HG03175 (cell line): ENCODE results near the gene BSG.
"Not testable (repeated sequence)": the region's sequence is repeated elsewhere in the genome, so short reads cannot be mapped to it uniquely, and the experiment has no call there.

ENCODE experiments used
- ATAC-seq: cut with Tn5 transposase; IDR thresholded peaks from one replicate; pipeline ENCODE4 v1.9.1; 2021; ENCODE audit warnings: mild to moderate bottlenecking, moderate library complexity; ENCODE audit not compliant: unreplicated experiment

Gene BSG

DNA sequence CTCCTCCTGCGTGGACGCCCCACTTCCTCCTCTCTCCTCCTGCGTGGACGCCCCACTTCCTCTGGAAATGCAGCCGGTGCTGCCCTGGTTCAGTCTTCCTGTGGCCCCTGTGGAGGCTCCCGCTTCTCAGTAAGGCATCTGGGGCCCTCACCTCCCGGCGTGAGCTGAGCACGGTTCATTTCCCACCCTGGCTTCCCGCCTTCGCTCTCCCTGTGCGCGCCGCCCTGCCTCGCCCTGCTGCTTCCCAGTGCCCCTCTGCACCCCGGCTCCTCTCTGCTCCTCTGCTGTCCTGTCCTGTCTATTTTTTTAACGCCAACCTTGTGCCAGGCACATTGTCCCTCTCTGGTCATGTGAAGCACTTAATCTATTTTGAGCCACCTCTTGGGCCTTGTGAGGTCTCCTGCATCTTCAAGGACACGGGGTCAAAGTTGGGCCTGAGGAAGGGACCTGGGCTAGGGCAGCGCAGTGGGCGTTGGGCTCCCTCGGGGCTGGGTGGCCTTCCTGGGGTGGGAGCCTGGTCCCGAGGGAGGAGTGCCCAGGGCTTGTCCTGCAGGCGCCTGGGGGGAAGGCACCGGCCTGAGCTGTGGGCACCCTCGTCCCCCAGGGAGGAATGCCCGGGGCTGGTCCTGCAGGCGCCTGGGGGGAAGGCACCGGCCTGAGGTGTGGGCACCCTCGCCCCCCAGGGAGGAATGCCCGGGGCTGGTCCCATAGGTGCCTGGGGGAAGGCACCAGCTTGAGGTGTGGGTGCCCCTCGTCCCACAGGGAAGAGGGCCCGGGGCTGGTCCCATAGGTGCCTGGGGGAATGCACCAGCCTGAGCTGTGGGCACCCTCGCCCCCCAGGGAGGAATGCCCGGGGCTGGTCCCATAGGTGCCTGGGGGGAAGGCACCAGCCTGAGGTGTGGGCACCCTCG, 30.2 kb downstream of the BSG start:
- no peak for ATAC-seq

- ATAC-seq: not testable (repeated sequence)
Measured at GRCh38 chr19:603302-603639, 30.9 kb downstream of the BSG start.

DNA sequence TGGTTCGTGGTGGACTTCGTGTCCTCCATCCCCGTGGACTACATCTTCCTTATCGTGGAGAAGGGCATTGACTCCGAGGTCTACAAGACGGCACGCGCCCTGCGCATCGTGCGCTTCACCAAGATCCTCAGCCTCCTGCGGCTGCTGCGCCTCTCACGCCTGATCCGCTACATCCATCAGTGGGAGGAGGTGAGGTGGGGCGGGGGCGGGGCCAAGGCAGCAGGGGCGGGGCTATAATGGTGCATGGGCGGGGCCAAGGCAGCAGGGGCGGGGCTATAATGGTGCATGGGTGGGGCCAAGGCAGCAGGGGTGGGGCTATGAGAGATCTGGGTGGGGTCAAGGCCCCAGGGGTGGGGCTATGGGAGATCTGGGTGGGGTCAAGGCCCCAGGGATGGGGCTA, 31.4 kb downstream of the BSG start:
- ATAC-seq: not testable (repeated sequence)

DNA sequence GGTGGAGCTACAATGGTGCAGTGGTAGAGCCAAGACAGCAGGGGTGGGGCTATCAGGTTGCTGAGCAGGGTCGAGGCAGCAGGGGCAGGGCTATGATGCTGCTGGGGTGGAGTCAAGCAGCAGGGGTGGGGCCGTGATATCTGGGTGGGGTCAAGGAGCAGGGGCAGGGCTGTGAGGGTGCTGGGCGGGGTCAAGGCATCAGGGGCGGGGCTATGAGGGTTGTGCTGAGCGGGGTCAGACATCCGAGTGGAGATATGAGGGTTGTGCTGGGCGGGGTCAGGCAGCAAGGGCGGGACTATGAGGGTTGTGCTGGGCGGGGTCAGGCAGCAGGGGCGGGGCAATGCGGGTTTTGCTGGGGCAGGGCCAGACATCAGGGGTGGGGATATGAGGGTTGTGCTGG, 32.0 kb downstream of the BSG start:
- ATAC-seq: no peak

DNA sequence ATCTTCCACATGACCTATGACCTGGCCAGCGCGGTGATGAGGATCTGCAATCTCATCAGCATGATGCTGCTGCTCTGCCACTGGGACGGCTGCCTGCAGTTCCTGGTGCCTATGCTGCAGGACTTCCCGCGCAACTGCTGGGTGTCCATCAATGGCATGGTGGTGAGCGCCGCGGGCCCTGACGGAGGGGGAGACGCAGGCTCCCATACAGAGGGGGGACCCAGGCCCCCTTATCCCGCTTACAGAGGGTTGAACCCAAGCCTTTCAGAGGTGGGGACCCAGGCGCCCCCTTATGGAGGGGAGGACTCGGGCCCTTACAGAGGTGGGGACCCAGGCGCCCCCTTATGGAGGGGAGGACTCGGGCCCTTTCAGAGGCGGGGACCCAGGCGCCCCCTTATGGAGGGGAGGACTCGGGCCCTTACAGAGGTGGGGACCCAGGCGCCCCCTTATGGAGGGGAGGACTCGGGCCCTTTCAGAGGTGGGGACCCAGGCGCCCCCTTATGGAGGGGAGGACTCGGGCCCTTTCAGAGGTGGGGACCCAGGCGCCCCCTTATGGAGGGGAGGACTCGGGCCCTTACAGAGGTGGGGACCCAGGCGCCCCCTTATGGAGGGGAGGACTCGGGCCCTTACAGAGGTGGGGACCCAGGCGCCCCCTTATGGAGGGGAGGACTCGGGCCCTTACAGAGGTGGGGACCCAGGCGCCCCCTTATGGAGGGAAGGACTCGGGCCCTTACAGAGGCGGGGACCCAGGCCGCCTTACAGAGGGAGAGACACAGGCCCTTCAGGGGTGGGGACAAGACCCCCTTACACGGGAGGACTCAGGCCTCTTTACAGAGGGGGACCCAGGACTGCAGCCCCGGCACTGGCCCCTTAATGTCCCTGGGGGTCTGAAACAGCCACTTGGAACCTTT, 32.9 kb downstream of the BSG start:
- ATAC-seq: not testable (repeated sequence)

- no peak for ATAC-seq
Measured at GRCh38 chr19:607301-608154, 35.1 kb downstream of the BSG start.

GRCh38 chr19:608155-609003, 36.0 kb downstream of the BSG start:
- ATAC-seq: no peak

- no peak for ATAC-seq
Measured at GRCh38 chr19:609004-609346, 36.6 kb downstream of the BSG start.

DNA sequence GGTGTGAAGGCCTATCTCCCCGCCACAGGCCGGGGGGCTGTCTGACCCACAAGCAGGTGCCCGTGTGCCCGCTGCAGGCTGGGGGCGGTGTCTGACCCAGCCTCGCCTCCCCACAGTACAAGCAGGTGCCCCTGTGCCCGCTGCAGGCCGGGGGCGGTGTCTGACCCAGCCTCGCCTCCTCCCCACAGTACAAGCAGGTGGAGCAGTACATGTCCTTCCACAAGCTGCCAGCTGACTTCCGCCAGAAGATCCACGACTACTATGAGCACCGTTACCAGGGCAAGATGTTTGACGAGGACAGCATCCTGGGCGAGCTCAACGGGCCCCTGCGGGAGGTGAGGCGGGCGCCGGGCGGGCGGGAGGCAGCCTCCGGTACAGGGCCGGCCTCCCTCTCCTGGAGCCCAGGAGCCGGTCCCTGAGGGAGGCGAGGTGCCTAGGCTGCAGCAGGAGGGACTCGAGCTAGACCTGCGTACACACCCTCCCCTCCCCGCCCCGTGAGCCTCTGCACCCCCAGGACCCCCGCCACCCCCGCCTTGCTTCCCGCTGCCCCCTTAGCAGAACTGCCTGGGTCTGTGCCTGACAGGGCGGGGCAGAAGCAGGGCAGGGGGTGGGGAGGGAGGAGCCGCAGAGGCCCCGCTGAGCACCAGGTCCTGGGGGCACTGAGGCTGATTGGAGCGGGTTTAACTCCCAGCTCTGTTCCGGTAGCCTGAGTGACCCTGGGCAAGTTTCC, 37.8 kb downstream of the BSG start:
- ATAC-seq: no peak

DNA sequence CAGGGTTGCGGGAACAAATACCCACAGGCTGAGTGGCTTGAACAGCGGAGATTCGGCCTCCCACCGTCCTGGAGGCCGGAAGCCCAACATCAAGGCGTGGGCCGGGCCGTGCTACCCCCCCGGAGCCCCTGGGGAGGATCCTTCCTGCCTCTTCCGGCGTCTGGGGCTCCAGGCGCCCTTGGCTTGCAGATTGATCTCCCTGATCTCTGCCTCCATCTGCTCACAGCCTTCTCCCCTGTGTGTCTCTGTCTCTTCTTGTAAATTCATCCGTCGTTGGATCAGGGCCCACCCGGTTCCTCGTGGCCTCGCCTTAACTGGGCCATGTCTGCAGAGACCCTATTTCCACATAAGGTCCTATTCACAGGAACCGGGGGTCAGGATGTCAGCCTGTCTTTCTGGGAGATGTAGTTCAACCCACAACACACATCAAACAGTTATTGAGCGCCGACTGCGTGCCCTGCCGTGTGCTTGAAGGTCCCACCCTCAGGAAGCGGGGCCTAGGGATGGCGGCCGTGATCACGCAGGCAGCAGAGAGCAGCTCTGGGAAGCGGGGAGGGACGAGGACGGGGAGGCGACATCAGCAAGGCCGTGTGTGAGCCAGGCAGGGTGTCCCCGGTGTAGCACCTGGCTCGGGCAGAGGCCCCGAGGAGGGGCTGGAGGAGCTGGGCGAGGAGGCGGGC, 38.5 kb downstream of the BSG start:
- no peak for ATAC-seq

DNA sequence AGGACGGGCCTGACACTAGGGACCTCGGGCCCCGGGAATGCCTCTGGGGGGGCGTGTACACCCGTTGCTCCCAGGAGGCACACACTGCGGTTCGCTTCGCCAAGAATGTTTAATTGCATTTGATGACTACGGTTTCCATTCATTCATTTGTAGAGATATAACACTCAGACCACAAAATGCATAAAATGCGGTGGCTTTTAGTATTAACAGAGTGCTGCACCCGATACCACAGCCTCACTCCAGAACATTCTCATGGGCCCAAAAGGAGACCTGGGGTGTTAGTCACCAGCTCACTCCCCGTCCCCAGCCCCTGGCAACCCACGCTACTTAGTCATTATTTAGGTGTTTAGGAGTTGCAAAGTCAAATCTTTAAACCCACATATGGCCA, 39.1 kb downstream of the BSG start:
- ATAC-seq: no peak

DNA sequence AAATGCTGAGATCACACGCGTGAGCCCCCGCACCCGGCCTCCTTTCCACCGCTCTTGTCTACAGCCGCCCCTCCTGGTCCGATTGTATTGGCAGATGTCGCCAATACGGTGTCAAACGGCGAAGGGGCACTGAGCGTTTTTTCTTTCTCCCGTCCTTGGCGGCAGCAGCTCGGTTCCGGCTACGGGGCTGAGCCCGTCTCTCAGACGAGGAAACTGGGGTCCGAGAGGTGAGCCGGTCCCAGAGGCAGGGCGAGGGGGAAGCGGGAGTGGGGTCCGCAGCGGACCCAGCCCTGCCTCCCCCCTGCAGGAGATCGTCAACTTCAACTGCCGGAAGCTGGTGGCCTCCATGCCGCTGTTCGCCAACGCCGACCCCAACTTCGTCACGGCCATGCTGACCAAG, 40.5 kb downstream of the BSG start:
- no peak for ATAC-seq

- ATAC-seq: no peak
Measured at GRCh38 chr19:613732-614567, 41.6 kb downstream of the BSG start.

DNA sequence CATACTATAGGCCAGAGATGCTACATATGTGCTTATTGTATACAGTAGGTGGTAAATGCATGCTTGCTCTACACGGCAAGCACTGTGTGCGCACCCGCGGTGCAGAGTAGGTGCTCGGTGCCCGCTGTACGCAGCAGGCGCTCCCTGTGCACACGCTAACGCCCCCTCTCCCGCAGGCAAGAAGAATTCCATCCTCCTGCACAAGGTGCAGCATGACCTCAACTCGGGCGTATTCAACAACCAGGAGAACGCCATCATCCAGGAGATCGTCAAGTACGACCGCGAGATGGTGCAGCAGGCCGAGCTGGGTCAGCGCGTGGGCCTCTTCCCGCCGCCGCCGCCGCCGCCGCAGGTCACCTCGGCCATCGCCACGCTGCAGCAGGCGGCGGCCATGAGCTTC, 43.2 kb downstream of the BSG start:
- no peak for ATAC-seq

- ATAC-seq: no peak
Measured at GRCh38 chr19:616062-616700, 43.8 kb downstream of the BSG start.

DNA sequence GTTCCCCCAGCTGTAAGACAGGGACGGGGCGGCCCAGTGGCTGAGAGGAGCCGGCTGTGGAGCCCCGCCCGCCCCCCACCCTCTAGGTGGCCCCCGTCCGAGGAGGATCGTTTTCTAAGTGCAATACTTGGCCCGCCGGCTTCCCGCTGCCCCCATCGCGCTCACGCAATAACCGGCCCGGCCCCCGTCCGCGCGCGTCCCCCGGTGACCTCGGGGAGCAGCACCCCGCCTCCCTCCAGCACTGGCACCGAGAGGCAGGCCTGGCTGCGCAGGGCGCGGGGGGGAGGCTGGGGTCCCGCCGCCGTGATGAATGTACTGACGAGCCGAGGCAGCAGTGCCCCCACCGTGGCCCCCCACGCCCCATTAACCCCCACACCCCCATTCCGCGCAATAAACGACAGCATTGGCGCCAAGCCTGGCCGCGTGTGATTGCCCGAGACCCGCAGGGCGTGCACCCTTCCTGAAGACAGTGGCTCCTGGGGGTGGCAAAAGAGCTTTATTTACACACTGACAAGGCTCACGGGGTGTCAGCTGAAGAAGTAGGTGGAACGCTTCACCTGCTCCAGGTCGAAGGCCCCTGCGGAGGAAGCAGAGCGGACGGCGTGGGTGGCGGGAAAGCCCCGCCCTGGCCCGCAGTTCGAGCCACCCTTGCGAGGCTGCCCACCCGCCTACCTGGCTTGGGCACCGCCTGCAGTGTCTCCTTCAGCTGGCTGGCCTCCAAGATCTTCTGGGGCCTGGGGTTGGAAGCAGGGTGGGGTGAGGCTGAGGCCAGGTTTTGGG, 44.5 kb downstream of the BSG start:
- ATAC-seq: no peak
